Testis (tissue), 5 donors: ENCODE results near the gene KIF16B. TPM values are rescaled to one million over a fixed set of nuclear protein-coding genes. Genes with fewer than 3 reads are reported as not detected.
A peak's percentile ranks its signal among the peaks of the same experiment; 100 is the strongest.

Experiments used
- DNase-seq: peaks from one replicate; pipeline ENCODE4 v3.0.0-alpha.2; 2019
- H3K27ac ChIP-seq, 2 donors: fragments of 200-600 bp; sonication (generic); one replicate each; pipeline ENCODE4 v1.5.1; 2019
- H3K27me3 ChIP-seq: fragments of 200-600 bp; sonication (generic); one replicate; pipeline ENCODE4 v1.5.1; 2019
- H3K36me3 ChIP-seq: fragments of 200-600 bp; sonication (generic); one replicate; pipeline ENCODE4 v1.5.1; 2017; ENCODE audit warnings: low read depth; ENCODE audit errors: missing control alignments
- H3K4me1 ChIP-seq: fragments of 200-600 bp; sonication (generic); one replicate; pipeline ENCODE4 v1.5.1; 2019
- H3K4me3 ChIP-seq, 2 donors: fragments of 200-600 bp; sonication (generic); one replicate each; pipeline ENCODE4 v1.5.1; 2017 to 2019
- H3K9me3 ChIP-seq: fragments of 200-600 bp; sonication (generic); one replicate; pipeline ENCODE4 v1.5.1; 2017
- POLR2A ChIP-seq: fragments of 450-650 bp; IDR thresholded peaks from one replicate; pipeline ENCODE4 v1.6.1; 2017; ENCODE audit warnings: antibody characterized with exemption, mild to moderate bottlenecking, moderate library complexity
- WGBS, 2 donors: methylation state at CpG; one replicate each; pipeline ENCODE4 v1.1.5; 2018; 5-methylcytosine and 5-hydroxymethylcytosine counted together
- intact Hi-C: fragments of 100-400 bp; cut with DNase I; formaldehyde crosslinking; loops from one replicate; pipeline ENCODE4 v1.15.1; 2023; ENCODE audit warnings: low total_unique reads
- long read RNA-seq, 2 donors: transcript quantifications; one replicate each; lab custom pipeline, GENCODE V29; 2026
- polyA plus RNA-seq: library from polyadenylated mRNA; stranded (reverse); fragments of 350-450 nt; fragmentation: Illumina TruSeq; extraction: RNeasy Lipid Tissue Mini Kit (QIAGEN cat#74804); gene quantifications from one replicate; pipeline ENCODE4 v1.2.3, GENCODE V29; 2014; ENCODE audit warnings: low read depth, low replicate concordance; ENCODE audit not compliant: insufficient read depth
- total RNA-seq, 2 donors: library from RNA; depleted of rRNA; stranded (reverse); fragments of >200 nt; gene quantifications; one replicate each; pipeline ENCODE4 v1.2.3, GENCODE V29; 2016
- TF ChIP-seq, protein P1 (sequence below), 3 experiments: fragments of 450-650 bp in 2 of 3; fragments of 200-600 bp in 1 of 3; sonication (generic) in 1 of 3; IDR thresholded peaks; one replicate each; pipeline ENCODE4 v1.5.1; 2016 to 2019; ENCODE audit warnings: antibody characterized with exemption in 3 of 3, mild to moderate bottlenecking in 2 of 3, moderate library complexity in 1 of 3

Gene KIF16B, protein sequence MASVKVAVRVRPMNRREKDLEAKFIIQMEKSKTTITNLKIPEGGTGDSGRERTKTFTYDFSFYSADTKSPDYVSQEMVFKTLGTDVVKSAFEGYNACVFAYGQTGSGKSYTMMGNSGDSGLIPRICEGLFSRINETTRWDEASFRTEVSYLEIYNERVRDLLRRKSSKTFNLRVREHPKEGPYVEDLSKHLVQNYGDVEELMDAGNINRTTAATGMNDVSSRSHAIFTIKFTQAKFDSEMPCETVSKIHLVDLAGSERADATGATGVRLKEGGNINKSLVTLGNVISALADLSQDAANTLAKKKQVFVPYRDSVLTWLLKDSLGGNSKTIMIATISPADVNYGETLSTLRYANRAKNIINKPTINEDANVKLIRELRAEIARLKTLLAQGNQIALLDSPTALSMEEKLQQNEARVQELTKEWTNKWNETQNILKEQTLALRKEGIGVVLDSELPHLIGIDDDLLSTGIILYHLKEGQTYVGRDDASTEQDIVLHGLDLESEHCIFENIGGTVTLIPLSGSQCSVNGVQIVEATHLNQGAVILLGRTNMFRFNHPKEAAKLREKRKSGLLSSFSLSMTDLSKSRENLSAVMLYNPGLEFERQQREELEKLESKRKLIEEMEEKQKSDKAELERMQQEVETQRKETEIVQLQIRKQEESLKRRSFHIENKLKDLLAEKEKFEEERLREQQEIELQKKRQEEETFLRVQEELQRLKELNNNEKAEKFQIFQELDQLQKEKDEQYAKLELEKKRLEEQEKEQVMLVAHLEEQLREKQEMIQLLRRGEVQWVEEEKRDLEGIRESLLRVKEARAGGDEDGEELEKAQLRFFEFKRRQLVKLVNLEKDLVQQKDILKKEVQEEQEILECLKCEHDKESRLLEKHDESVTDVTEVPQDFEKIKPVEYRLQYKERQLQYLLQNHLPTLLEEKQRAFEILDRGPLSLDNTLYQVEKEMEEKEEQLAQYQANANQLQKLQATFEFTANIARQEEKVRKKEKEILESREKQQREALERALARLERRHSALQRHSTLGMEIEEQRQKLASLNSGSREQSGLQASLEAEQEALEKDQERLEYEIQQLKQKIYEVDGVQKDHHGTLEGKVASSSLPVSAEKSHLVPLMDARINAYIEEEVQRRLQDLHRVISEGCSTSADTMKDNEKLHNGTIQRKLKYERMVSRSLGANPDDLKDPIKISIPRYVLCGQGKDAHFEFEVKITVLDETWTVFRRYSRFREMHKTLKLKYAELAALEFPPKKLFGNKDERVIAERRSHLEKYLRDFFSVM (N-terminal part only)
- total RNA-seq: 10 to 100 TPM; 22.3 to 25.5 TPM
- polyA plus RNA-seq: 10.2 TPM
- long read RNA-seq, donor 1: 0 reads
- long read RNA-seq, donor 2: 0 reads

DNA sequence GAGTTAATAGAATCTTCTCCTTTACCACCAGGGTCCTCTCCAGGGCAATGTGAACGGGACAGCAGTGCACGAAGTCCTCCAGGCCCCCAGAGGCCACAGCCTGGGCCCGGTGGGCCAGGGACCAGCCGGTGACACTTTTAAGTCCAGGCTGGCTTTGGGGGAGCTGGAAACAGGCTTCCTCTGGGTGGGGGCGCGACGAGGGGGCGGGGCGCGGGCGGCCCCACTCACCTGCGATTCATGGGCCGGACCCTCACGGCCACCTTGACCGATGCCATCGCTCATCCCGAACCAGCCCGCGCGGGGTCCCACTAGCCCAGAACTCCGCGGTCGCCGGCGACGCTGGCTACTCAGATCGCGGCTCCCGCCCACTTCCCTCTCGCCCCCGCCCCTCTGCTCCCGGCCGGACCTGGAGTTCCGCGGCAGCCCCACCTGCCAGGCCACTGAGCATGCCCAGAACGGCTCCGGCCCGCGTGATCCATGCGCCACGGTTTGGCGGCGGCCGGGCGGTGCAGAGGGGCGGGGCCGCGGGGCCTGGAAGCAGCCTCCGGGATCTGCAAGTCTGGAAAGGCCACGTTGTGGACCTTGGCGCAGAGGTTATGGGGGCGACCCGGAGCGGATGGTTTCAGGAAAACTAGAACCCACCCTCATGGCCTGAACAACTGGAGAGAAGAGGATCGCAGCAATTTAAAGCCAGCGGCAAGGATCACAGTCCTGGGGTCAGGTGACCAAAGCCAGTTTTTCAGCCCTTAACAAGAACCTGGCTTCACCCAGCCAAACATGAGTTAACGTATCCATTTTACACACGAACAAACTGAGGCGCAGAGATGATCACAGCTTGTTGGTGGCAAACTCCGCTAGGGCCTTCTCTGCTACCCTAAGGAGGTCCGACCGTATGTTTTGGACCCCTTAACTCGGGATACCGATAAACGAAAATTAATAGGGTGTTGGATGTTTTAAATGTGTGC lies at the start of gene KIF16B:
Gene KIF16B, minus strand, starts transcription at position 448 of the 965 bp plus-strand sequence. Its CDS starts 173 bp downstream, at position 275.
- no peak for TF ChIP-seq POLR2A
- TF ChIP-seq, protein P1, sequence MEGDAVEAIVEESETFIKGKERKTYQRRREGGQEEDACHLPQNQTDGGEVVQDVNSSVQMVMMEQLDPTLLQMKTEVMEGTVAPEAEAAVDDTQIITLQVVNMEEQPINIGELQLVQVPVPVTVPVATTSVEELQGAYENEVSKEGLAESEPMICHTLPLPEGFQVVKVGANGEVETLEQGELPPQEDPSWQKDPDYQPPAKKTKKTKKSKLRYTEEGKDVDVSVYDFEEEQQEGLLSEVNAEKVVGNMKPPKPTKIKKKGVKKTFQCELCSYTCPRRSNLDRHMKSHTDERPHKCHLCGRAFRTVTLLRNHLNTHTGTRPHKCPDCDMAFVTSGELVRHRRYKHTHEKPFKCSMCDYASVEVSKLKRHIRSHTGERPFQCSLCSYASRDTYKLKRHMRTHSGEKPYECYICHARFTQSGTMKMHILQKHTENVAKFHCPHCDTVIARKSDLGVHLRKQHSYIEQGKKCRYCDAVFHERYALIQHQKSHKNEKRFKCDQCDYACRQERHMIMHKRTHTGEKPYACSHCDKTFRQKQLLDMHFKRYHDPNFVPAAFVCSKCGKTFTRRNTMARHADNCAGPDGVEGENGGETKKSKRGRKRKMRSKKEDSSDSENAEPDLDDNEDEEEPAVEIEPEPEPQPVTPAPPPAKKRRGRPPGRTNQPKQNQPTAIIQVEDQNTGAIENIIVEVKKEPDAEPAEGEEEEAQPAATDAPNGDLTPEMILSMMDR (IDR thresholded peaks at IDR 0.05): peak in 1 of 3 experiments; percentile 10
- 8 to 15% methylated on average over 32 to 63 of the region's 65 CpGs for WGBS, 2 donors
- peak within 1 kb of the TSS; percentile 79 to 81 for H3K27ac ChIP-seq
- DNase-seq: peak; percentile 93
- intact Hi-C loops: no loop called here
- H3K27me3 ChIP-seq: no peaks in the 10 kb centered on the region
- no peaks in the 10 kb centered on the region for H3K36me3 ChIP-seq
- peaks cover 8% of the 10 kb centered on the region for H3K4me1 ChIP-seq
- no peaks in the 10 kb centered on the region for H3K9me3 ChIP-seq
- peak within 1 kb of the TSS; percentile 87 to 90 for H3K4me3 ChIP-seq

DNA sequence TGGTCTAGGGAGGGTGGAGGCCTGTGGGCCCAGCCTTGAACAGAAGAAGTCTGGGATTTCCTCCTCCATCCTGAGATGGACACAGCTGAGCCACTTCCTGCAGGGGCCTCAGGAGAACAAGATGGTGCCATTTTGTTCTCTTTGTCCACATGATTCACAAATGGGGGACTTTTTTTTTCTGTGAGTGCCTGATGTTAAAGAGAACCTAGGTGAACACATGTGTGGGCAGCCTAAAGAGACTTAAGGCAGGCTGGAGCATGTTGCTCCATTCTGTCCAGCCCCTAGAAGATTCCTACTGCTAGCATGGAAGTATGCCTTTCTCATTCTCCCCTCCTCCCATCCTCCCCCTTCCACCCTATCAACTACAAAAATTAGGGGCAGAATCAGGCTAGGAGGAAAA lies 49.3 kb upstream of the KIF16B start:
- H3K9me3 ChIP-seq: no peaks in the 10 kb centered on the region
- no peak for TF ChIP-seq POLR2A
- TF ChIP-seq, protein P1 (IDR thresholded peaks at IDR 0.05): no peak
- no peak for DNase-seq
- no peaks in the 10 kb centered on the region for H3K36me3 ChIP-seq
- intact Hi-C loops: no loop called here
- no peaks in the 10 kb centered on the region for H3K4me1 ChIP-seq
- no peaks in the 10 kb centered on the region for H3K27me3 ChIP-seq
- H3K27ac ChIP-seq: no peak overlapping the region
- H3K4me3 ChIP-seq: no peak overlapping the region

DNA sequence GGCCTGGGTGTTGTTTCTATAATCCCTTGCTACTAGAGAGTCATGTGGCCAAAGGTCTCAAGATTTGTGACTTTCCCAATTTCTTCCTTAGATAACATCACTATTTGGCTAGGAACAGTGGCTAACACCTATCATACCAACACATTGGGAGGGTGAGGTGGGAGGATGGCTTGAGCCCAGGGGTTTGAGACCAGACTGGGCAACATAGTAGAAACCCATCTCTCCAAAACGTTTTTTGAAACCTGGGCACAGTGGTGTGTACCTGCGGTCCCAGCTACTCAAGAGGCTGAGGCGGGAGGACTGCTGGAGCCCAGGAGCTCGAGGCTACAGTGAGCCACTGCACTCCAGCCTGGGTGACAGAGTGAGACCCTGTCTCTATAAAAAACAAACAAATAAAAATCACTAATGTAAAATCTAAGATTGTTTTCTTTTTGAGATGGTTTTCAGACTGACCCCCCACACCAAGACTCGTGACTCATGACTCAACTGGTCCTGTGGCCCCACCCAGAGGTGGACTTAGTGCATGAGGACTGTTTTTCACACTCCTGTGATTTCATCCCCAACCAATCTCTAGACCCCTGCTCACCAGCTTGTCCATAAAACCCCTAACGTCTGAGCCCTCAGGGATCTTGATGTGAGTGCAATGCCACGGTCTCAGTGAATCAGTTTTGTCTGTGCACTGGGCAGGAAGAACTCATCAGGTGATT lies 48.3 kb upstream of the KIF16B start:
- DNase-seq: no peak
- 87 to 89% methylated on average over 7 of the region's 7 CpGs for WGBS, 2 donors
- intact Hi-C loops: no loop called here

More for the DNA sequence above, 48.3 kb upstream of the KIF16B start:
- no peaks in the 10 kb centered on the region for H3K4me1 ChIP-seq
- no peak overlapping the region for H3K27ac ChIP-seq
- H3K9me3 ChIP-seq: no peaks in the 10 kb centered on the region
- H3K4me3 ChIP-seq: no peak overlapping the region
- TF ChIP-seq, protein P1 (IDR thresholded peaks at IDR 0.05): no peak
- no peak for TF ChIP-seq POLR2A
- no peaks in the 10 kb centered on the region for H3K36me3 ChIP-seq
- no peaks in the 10 kb centered on the region for H3K27me3 ChIP-seq
